K562 (cell line): ENCODE measurements around the gene ATP5F1C. TPM values are rescaled to one million over a fixed set of nuclear protein-coding genes. Genes with fewer than 3 reads are reported as not detected.

ENCODE experiments used
- ATF6 ChIP-seq: sonication (generic); formaldehyde crosslinking; IDR thresholded peaks from 2 replicates; pipeline ENCODE4 v1.4.0; 2020; ENCODE audit warnings: mild to moderate bottlenecking, missing genetic modification reagents
- CHD2 ChIP-seq: IDR thresholded peaks from 2 replicates; pipeline ENCODE4 v1.6.1; 2011; ENCODE audit warnings: low read depth, low read length
- ERF ChIP-seq: fragments of 450-650 bp; formaldehyde crosslinking; IDR thresholded peaks from 2 replicates; pipeline ENCODE4 v1.4.0; 2020; ENCODE audit warnings: mild to moderate bottlenecking, mixed read lengths
- NBN ChIP-seq: fragments of 450-650 bp; IDR thresholded peaks from 2 replicates; pipeline ENCODE4 v1.6.1; 2016; ENCODE audit warnings: low read depth, mild to moderate bottlenecking
- NR1H2 ChIP-seq: sonication (generic); formaldehyde crosslinking; IDR thresholded peaks from 2 replicates; pipeline ENCODE4 v1.4.0; 2020; ENCODE audit warnings: mild to moderate bottlenecking, missing genetic modification reagents
- SOX6 ChIP-seq: fragments of 450-650 bp; IDR thresholded peaks from 2 replicates; pipeline ENCODE4 v1.6.1; 2014; ENCODE audit warnings: mild to moderate bottlenecking
- SRSF3 ChIP-seq: fragments of 200-400 bp; formaldehyde crosslinking; IDR thresholded peaks from 2 replicates; pipeline ENCODE4 v1.6.1; 2016; ENCODE audit warnings: mild to moderate bottlenecking, low read length, moderate library complexity; ENCODE audit not compliant: insufficient read depth
- STAG1 ChIP-seq: sonication (generic); formaldehyde crosslinking; IDR thresholded peaks from 2 replicates; pipeline ENCODE4 v1.5.0; 2020; ENCODE audit warnings: missing genetic modification reagents, borderline replicate concordance
- TAL1 ChIP-seq: fragments of 450-650 bp; IDR thresholded peaks from 2 replicates; pipeline ENCODE4 v1.6.1; 2016; ENCODE audit warnings: mild to moderate bottlenecking
- TFE3 ChIP-seq: fragments of 450-650 bp; formaldehyde crosslinking; IDR thresholded peaks from 2 replicates; pipeline ENCODE4 v1.4.0; 2020; ENCODE audit warnings: mild to moderate bottlenecking, mixed read lengths
- VEZF1 ChIP-seq: fragments of 200-800 bp; sonication (Bioruptor generic); IDR thresholded peaks from 2 replicates; pipeline ENCODE4 v1.6.1; 2017; ENCODE audit warnings: missing genetic modification characterization, missing compliant biosample characterization
- ZNF197 ChIP-seq: fragments of 200-800 bp; sonication (Bioruptor generic); IDR thresholded peaks from 2 replicates; pipeline ENCODE4 v1.6.1; 2016; ENCODE audit warnings: low read depth, missing genetic modification characterization, missing compliant biosample characterization
- ZNF830 ChIP-seq: fragments of 250-450 bp; sonication (Bioruptor Pico); IDR thresholded peaks from 2 replicates; pipeline ENCODE4 v1.5.0; 2021; ENCODE audit warnings: mild to moderate bottlenecking
- polyA plus RNA-seq, 8 experiments: library from polyadenylated mRNA; depleted of rRNA in 4 of 8; stranded (reverse) in 5 of 8; unstranded in 3 of 8; fragments of >200 nt; fragmentation: Nextera tagmentation in 2 of 8; fragmentation: Illumina TruSeq in 1 of 8; extraction: Ambion mirVana in 2 of 8; extraction: Trizol in 1 of 8; gene quantifications; 2 replicates each; pipeline versions ENCODE4 v1.2.1 to v1.2.3, GENCODE V29; 2011 to 2014; ENCODE audit warnings: inconsistent platforms in 1 of 8, missing spikeins in 1 of 8
- total RNA-seq, 7 experiments: library from RNA; depleted of rRNA in 6 of 7; stranded (reverse); fragments of >200 nt in 6 of 7; fragmentation: Illumina TruSeq in 2 of 7; extraction: Trizol in 2 of 7; gene quantifications; 2 replicates each; pipeline versions ENCODE4 v1.2.1 to v1.2.3, GENCODE V29; 2011 to 2021; ENCODE audit warnings: low replicate concordance in 1 of 7
- TF ChIP-seq, protein P1 (sequence below): fragments of 250-450 bp; sonication (Bioruptor Pico); IDR thresholded peaks from 2 replicates; pipeline ENCODE4 v1.8.0; 2021; ENCODE audit warnings: moderate library complexity, mild to moderate bottlenecking, inconsistent platforms
- TF ChIP-seq, protein P2 (sequence below): fragments of 450-650 bp; conservative IDR thresholded peaks from 2 replicates; pipeline ENCODE4 v1.6.1; 2016; ENCODE audit warnings: missing genetic modification characterization, low read depth, mild to moderate bottlenecking, control low read depth, missing compliant biosample characterization

The ATP5F1C gene
- total and polyA plus RNA-seq, 9 of the 15 experiments (the other 6 are each of a cell fraction or from before 2014, with no cell fraction given): 389 to 1,475 (median 559) TPM

DNA sequence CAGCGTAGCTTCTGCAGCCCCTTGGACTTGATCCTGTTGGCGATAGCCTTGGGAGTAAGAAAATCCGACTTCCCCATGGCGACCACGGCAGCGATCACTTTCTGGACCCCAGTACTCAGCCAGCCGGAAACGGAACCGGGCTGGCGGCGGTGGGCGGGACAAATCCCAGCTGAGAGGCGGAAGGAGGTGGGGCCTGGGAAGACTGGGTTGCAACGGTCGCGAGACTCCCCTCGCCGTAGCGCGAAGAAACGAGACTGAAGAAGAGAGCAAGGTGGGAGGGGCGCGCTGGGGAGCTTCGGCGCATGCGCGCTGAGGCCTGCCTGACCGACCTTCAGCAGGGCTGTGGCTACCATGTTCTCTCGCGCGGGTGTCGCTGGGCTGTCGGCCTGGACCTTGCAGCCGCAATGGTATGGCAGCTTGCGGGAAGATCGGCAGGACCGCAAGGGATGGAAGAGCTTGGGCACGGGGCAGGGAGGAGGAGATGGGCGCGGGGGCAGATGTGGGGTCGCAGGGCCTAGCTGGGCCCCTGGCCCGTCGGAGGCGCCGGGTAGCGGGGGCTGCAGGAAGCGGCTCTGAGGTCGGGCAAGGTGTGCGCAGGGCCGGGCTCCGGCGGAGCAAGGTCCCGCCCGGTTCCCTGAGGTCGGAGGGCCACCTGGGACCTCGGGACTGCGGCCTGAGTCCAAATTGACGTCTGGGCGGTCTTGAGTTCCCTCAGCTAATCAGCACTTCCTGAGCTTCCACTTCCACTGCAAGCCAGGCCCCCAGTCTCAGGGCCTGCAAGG, at the start of gene ATP5F1C, which contains the start of gene KIN (continued):
- TF ChIP-seq, protein P1, sequence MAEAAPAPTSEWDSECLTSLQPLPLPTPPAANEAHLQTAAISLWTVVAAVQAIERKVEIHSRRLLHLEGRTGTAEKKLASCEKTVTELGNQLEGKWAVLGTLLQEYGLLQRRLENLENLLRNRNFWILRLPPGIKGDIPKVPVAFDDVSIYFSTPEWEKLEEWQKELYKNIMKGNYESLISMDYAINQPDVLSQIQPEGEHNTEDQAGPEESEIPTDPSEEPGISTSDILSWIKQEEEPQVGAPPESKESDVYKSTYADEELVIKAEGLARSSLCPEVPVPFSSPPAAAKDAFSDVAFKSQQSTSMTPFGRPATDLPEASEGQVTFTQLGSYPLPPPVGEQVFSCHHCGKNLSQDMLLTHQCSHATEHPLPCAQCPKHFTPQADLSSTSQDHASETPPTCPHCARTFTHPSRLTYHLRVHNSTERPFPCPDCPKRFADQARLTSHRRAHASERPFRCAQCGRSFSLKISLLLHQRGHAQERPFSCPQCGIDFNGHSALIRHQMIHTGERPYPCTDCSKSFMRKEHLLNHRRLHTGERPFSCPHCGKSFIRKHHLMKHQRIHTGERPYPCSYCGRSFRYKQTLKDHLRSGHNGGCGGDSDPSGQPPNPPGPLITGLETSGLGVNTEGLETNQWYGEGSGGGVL (CRISPR knock-in tag): no peak
- TF ChIP-seq SOX6 (no peak), ERF (CRISPR knock-in tag) (0 out of 2 replicates have a peak, but pooled peaks have one; percentile 63), STAG1 (CRISPR knock-in tag) (no peak), NR1H2 (CRISPR knock-in tag) (no peak), TFE3 (CRISPR knock-in tag) (no peak), ZNF197 (CRISPR knock-in tag) (no peak), TAL1 (no peak), NBN (peak; percentile 22; the same call in 1 of the 2 replicates), CHD2 (peak; percentile 99), VEZF1 (peak; percentile 56), ZNF830 (CRISPR knock-in tag) (peak; percentile 26; the same call in 1 of the 2 replicates), ATF6 (CRISPR knock-in tag) (0 out of 2 replicates have a peak, but pooled peaks have one; percentile 77), SRSF3 (no peak)
- TF ChIP-seq, protein P2, sequence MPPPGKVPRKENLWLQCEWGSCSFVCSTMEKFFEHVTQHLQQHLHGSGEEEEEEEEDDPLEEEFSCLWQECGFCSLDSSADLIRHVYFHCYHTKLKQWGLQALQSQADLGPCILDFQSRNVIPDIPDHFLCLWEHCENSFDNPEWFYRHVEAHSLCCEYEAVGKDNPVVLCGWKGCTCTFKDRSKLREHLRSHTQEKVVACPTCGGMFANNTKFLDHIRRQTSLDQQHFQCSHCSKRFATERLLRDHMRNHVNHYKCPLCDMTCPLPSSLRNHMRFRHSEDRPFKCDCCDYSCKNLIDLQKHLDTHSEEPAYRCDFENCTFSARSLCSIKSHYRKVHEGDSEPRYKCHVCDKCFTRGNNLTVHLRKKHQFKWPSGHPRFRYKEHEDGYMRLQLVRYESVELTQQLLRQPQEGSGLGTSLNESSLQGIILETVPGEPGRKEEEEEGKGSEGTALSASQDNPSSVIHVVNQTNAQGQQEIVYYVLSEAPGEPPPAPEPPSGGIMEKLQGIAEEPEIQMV (tag): no peak
